HG03575 (cell line): Measurements from ENCODE around the gene TMEM143.

Experiments used
- ATAC-seq: cut with Tn5 transposase; IDR thresholded peaks from one replicate; pipeline ENCODE4 v1.9.1; 2021; ENCODE audit not compliant: unreplicated experiment, insufficient number of reproducible peaks, low FRiP score; ENCODE audit errors: extremely low read depth

Gene TMEM143

GRCh38 chr19:48363500-48363809 is 285 bp downstream of the TMEM143 start:
- no peak for ATAC-seq

- no peak for ATAC-seq
These were observed 832 bp downstream of the TMEM143 start for GRCh38 chr19:48362716-48363499.

DNA sequence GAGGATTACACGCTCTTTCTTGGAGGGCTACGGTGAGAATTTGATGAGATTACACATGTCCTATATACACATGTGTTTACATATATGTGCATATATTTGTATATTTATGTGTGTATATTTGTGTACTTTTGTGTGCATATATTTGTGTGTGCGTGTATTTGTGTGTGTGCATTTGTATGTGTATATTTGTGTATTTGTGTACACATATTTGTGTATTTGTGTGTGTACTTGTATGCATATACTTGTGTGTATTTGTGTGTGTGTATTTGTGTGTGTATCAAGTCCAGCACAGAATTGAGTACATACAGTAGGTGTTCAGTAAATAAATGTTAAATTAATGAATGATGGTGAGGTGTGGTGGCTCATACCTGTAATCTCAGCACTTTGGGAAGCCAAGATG is 1.8 kb downstream of the TMEM143 start:
- no peak for ATAC-seq

- no peak for ATAC-seq
These were observed 4.6 kb downstream of the TMEM143 start for GRCh38 chr19:48359123-48359522.

- no peak for ATAC-seq
These were observed 8.3 kb downstream of the TMEM143 start for GRCh38 chr19:48355365-48355954.

- ATAC-seq, result no peak
These were observed 9.3 kb downstream of the TMEM143 start for GRCh38 chr19:48354332-48354992.

DNA sequence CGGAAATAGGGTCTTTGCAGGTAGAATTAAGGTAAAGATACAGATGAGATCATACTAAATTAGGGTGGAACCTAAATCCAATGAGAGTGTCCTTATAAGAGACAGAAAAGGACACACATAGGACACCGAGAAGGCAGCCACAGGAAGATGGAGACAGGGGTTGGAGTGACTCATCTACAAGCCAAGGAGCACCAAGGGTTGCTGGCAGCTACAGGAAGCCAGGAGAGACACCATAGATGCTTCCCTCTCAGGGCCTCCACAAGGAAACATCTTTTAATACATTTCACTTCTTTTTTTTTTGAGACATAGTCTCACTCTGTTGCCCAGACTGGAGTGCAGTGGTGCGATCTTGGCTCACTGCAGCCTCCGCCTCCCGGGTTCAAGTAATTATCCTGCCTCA is 10.1 kb downstream of the TMEM143 start:
- no peak for ATAC-seq

GRCh38 chr19:48351341-48351752 is 12.4 kb downstream of the TMEM143 start:
- ATAC-seq, result no peak

DNA sequence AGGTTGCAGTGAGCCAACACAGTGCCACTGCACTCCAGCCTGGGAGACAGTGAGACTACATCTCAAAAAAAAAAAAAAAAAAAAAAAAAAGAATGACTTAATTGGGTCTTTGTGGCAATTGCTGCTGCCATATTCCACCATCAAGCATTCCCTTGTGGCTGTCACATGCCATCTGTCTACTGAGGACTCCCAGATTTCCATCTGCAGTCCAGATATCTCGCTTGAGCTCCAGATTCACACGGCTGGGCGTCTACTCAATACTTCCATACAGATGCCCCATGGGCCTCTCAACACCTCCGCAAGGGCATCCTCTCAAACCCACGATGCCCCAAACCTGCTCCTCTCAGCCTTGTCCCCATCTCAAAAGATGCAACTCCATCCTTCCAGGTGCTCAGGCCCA is 12.9 kb downstream of the TMEM143 start:
- no peak for ATAC-seq

DNA sequence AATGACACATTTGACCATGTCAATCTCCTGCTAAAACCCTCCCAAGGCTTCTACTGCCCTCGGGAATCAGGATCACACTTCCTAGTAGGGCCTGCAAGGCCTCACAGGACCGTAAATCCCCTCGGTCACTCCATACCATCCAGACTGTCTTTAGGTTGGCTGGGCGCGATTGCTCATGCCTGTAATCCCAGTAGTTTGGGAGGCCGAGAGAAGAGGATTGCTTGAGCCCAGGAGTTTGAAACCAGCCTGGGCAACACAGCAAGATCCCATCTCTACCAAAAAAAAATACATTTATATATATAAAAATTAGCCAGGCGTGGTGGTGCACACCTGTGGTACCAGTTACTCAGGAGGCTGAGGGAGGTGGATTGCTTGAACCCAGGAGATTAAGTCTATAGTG is 15.0 kb downstream of the TMEM143 start:
- ATAC-seq, result no peak

- ATAC-seq, result no peak
These were observed 15.7 kb downstream of the TMEM143 start for GRCh38 chr19:48348045-48348444.

DNA sequence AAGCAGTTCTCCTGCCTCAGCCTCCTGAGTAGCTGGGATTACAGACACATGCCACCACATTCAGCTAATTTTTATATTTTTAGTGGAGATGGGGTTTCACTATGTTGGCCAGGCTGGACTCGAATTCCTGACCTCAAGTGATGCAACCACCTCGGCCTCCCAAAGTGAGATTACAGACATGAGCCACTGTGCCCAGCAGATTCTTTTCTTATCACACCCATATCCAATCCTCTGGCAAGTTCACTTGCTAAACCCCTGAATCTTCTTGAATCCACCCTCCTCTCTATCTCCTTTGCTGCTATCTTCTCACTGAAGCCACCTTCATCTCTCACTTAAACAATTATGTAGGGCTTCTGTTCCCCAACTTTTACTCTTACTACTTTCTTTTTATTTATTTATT is 17.5 kb downstream of the TMEM143 start:
- ATAC-seq, result no peak

DNA sequence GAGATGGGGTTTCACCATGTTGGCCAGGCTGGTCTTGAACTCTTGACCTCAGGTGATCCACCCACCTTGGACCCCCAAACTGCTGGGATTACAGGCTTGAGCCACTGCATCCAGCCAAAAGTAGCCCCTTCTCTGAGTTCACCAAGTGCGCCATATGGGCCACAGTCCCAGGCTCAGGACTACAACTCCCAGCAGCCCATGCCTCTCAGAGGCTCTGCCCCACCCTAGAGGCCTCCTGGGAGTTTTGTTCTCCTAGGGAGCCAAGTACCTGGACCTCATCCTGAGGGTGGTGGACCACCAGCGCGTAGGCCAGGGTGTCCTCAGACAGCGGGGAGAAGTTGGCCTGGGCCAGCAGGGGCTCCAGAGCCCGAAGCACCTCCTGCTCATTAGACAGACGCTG is 18.8 kb downstream of the TMEM143 start:
- ATAC-seq, result no peak

DNA sequence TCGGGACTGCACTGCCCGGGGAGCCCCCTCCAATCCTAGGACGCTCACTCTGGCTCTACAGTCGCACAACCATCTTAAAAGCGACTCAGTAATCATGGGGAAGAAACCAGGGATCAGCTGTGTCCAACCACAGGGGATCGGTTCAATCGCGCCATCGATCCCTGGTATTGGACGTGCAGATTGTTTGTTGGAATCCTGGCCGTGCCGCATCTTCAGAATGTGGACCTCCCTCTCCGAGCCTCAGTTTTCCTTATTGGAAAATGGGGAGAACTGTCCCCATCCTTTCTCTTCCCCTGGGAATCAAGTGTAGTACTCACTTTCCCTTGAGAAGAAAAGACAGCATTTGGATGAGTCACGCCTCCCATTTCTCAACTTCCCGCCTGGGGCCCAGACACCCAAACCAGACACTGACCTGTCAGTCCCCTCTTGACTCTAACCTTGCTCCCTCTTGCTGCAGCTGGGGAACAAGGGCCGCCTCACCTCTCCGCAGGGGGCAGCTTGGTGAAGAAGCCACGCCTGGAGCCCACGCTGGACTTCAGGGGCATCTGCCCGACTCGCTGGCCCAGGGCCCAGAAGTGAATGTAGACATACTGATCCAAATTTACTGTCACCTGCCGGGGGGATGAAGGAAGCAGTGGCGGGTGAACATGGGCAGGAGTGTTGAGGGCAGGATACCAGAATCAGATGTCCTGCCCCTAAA is 20.7 kb downstream of the TMEM143 start:
- ATAC-seq, result no peak

GRCh38 chr19:48342414-48342738 is 21.4 kb downstream of the TMEM143 start:
- no peak for ATAC-seq

DNA sequence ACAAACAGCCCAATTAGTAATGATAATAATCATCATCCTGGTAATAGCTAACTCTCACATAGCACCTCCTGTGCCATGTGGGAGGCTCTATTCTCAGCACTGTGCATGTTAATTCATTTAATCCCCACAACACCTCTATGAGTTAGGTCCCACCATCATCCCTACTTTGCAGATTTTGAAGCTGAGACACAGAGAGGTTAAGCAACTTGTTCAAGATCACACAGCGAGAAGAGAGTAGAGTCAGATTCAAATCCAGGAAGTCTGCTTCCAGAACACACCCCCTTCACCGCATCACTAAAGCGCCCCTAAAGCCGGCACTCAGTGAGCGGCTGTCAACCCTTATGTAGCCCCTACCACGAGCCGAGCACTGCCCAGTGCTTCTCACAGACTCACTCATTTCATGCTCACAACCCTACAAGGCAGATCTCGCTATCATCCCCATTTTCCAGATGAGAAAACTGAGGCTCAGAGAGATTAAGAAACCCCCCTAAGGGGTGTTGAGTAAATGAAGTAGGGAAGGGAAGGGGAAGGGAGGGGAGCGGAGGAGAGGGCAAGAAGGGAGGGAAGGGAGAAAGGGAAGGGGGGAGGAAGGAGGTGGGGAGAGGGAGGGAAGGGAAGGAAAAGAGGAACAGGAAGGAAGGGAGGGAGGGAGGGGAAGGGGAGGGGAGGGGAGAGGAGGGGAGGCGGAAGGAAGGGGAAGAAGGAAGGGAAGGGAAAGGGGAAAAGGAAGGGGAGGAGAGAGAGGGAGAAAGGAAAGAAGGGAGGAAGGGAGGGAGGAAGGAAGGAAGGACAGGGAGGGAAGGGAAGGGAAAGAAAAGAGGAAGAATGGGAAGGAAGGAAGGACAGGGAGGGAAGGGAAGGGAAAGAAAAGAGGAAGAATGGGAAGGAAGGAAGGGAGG is 22.0 kb downstream of the TMEM143 start:
- ATAC-seq, result no peak

DNA sequence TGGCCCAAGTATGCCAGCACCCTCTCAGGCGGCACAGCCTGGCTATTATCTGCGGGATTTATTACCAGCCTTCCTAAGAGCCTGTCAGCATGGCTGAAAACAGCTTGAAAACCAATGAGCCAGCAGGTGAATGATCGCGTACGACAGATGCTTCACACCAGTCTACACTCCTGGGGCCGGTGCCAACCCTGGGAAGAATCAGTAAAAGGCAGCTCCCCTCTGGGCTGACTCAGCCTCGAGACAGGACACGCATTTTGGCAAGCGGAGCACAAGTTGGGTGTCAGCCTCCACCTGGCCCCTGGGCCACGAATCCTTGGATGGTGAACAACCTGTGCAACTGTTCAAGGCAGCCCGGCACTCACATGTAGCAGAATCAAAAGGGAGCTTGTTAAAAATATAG is 22.7 kb downstream of the TMEM143 start:
- ATAC-seq, result no peak

GRCh38 chr19:48338802-48339503 is 24.8 kb downstream of the TMEM143 start:
- ATAC-seq, result no peak
